DOHH2 (cell line): ENCODE data around the gene TMEM269.

Experiments
- H3F3A ChIP-seq: fragments of 200-600 bp; sonication (generic), shearing (Covaris generic); 2 replicates; pipeline ENCODE4 v1.6.0; 2016; ENCODE audit warnings: antibody characterized with exemption, mild to moderate bottlenecking; ENCODE audit not compliant: control insufficient read depth, insufficient read depth
- H3K27ac ChIP-seq: fragments of 200-600 bp; sonication (generic); 2 replicates; pipeline ENCODE4 v1.5.1; 2014; ENCODE audit warnings: low read depth, mild to moderate bottlenecking, low read length, moderate library complexity
- H3K27me3 ChIP-seq: fragments of 200-600 bp; sonication (generic); 2 replicates; pipeline ENCODE4 v1.6.1; 2014; ENCODE audit warnings: mild to moderate bottlenecking, low read length, mixed read lengths; ENCODE audit not compliant: control insufficient read depth
- H3K36me3 ChIP-seq: fragments of 200-600 bp; sonication (generic); 2 replicates; pipeline ENCODE4 v1.6.1; 2014; ENCODE audit warnings: mild to moderate bottlenecking, low read length, moderate library complexity, mixed read lengths; ENCODE audit not compliant: control insufficient read depth
- H3K4me1 ChIP-seq: fragments of 200-600 bp; sonication (generic); 2 replicates; pipeline ENCODE4 v1.6.1; 2014; ENCODE audit warnings: mild to moderate bottlenecking, low read length, mixed read lengths; ENCODE audit not compliant: control insufficient read depth
- H3K4me2 ChIP-seq: fragments of 200-600 bp; sonication (generic); 2 replicates; pipeline ENCODE4 v1.6.0; 2014; ENCODE audit warnings: mild to moderate bottlenecking, low read length, moderate library complexity
- H3K4me3 ChIP-seq: fragments of 200-600 bp; sonication (generic); 2 replicates; pipeline ENCODE4 v1.5.1; 2014; ENCODE audit warnings: mild to moderate bottlenecking, low read length, mixed read lengths
- H3K79me2 ChIP-seq: fragments of 200-600 bp; sonication (generic); 2 replicates; pipeline ENCODE4 v1.6.1; 2014; ENCODE audit warnings: mild to moderate bottlenecking, low read length, mixed read lengths; ENCODE audit not compliant: control insufficient read depth
- H3K9me2 ChIP-seq: fragments of 200-600 bp; sonication (generic); replicated peaks from 2 replicates; pipeline ENCODE4 v1.6.1; 2014; ENCODE audit warnings: mild to moderate bottlenecking, low read length, mixed read lengths; ENCODE audit not compliant: control insufficient read depth
- H3K9me3 ChIP-seq: fragments of 200-600 bp; sonication (generic); 2 replicates; pipeline ENCODE4 v1.6.1; 2014; ENCODE audit warnings: antibody characterized with exemption, low read length, mixed read lengths; ENCODE audit not compliant: control insufficient read depth, insufficient read depth
- H4K20me1 ChIP-seq: fragments of 200-600 bp; sonication (generic); 2 replicates; pipeline ENCODE4 v1.6.0; 2014; ENCODE audit warnings: low read depth, mild to moderate bottlenecking, antibody characterized with exemption, low read length, moderate library complexity; ENCODE audit not compliant: control insufficient read depth, insufficient read depth
- CTCF ChIP-seq: fragments of 200-600 bp; sonication (generic); IDR thresholded peaks from one replicate; pipeline ENCODE4 v1.5.1; 2014; ENCODE audit warnings: antibody characterized with exemption, mild to moderate bottlenecking, low read depth, low read length; ENCODE audit not compliant: poor library complexity, severe bottlenecking
- EZH2phosphoT487 ChIP-seq: fragments of 200-600 bp; sonication (generic); IDR thresholded peaks from 2 replicates; pipeline ENCODE4 v1.6.1; 2017; ENCODE audit warnings: borderline replicate concordance, mild to moderate bottlenecking, antibody characterized with exemption, low read length, moderate library complexity, mixed read lengths

The TMEM269 gene

GRCh38 chr1:42737986-42738677, 46.7 kb upstream of the TMEM269 start:
- Histone ChIP-seq H4K20me1 (no peaks in the 10 kb centered on the region), H3K4me1 (peaks cover 8% of the 10 kb centered on the region), H3K9me3 (no peaks in the 10 kb centered on the region), H3K9me2 (no peaks in the 10 kb centered on the region), H3K27ac (no peak overlapping the region), H3F3A (no peaks in the 10 kb centered on the region), H3K79me2 (no peaks in the 10 kb centered on the region), H3K4me3 (no peak overlapping the region), H3K27me3 (no peaks in the 10 kb centered on the region), H3K4me2 (no peak overlapping the region), H3K36me3 (no peaks in the 10 kb centered on the region)
- TF ChIP-seq CTCF: no peak
- no peak for TF ChIP-seq EZH2phosphoT487

- H3K27me3 ChIP-seq: no peaks in the 10 kb centered on the region
- no peaks in the 10 kb centered on the region for H3K79me2 ChIP-seq
- peaks cover 8% of the 10 kb centered on the region for H3K4me1 ChIP-seq
- no peak for TF ChIP-seq EZH2phosphoT487
- no peak for TF ChIP-seq CTCF
- no peaks in the 10 kb centered on the region for H3F3A ChIP-seq
- H3K9me2 ChIP-seq: no peaks in the 10 kb centered on the region
- 0 out of 2 replicates have a peak, but pooled peaks cover 3% of the 10 kb centered on the region for H4K20me1 ChIP-seq
- H3K27ac ChIP-seq: no peak overlapping the region
- no peak overlapping the region for H3K4me3 ChIP-seq
- no peak overlapping the region for H3K4me2 ChIP-seq
- no peaks in the 10 kb centered on the region for H3K9me3 ChIP-seq
- no peaks in the 10 kb centered on the region for H3K36me3 ChIP-seq
These were observed 46.0 kb upstream of the TMEM269 start for GRCh38 chr1:42738678-42739226.

- Histone ChIP-seq H3K9me3 (no peaks in the 10 kb centered on the region), H3F3A (no peaks in the 10 kb centered on the region), H3K79me2 (no peaks in the 10 kb centered on the region), H3K27me3 (no peaks in the 10 kb centered on the region), H3K9me2 (no peaks in the 10 kb centered on the region), H3K4me1 (peaks cover 8% of the 10 kb centered on the region), H4K20me1 (0 out of 2 replicates have a peak, but pooled peaks cover 4% of the 10 kb centered on the region), H3K27ac (no peak within 1 kb of the TSS), H3K4me3 (no peak within 1 kb of the TSS), H3K36me3 (no peaks in the 10 kb centered on the region), H3K4me2 (no peak within 1 kb of the TSS)
- no peak for TF ChIP-seq CTCF
These were observed 44.8 kb upstream of the TMEM269 start, which contains the start of gene CLDN19 for GRCh38 chr1:42739753-42740700. Gene CLDN19 (minus strand): TSS chr1:42740236. CDS start chr1:42740063, 173 bp downstream.
